Right lobe of liver (tissue), 4 donors: ENCODE data around the gene AP5B1.

Experiments used
- CTCF ChIP-seq, 4 donors: fragments of 200-600 bp in 3 of 4; fragments of 450-650 bp in 1 of 4; IDR thresholded peaks; one replicate each; pipeline versions ENCODE4 v1.5.1 to v1.8.0; 2016 to 2022; ENCODE audit warnings: antibody characterized with exemption in 4 of 4, mild to moderate bottlenecking in 2 of 4
- POLR2A ChIP-seq: fragments of 450-650 bp; IDR thresholded peaks from one replicate; pipeline ENCODE4 v1.6.1; 2017; ENCODE audit warnings: antibody characterized with exemption, mild to moderate bottlenecking
- donor health status: DM: no; HTN: no; CAD: no.
- donor health status: DM: no; HTN: no; CAD: no.
- donor health status: DM: no; HTN: yes; CAD: no.

GRCh38 chr11:65787649-65788622 lies 7.2 kb upstream of the AP5B1 start:
- no peak for TF ChIP-seq POLR2A
- TF ChIP-seq CTCF (IDR thresholded peaks at IDR 0.05), result no peak
